Measurements from ENCODE around the gene ELN.

DNA sequence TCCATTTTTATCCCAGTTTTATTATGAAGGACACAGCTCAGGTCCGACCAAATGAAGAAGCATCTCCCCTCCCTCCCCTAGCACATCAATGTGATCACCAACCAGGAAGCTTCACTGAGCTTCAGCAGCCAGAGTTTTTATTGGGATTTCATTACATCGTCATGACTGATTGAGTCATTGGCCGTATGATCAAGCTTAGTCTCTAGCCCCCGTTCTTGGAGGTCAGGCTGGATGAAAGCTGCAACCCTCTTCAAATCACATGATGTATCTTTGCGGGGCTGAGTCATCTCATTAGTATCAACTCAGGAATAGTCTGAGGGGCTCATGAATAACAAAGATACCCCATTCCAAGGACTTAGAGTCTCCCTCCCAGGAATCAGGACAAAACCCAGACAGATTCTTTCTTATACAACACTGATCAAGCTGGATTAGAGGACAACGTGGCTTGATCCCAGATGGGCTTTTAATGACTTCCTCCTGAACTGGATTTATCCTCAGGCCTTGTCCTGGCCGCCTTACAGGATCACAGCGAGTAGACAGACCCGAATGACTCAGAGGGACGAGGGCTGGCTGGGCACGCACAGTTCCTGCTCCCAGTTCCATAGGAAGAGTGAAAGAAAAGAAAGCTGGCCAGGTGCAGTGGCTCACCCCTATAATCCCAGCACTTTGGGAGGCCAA lies 70.1 kb downstream of the ELN start:
- TF ChIP-seq, protein P1, sequence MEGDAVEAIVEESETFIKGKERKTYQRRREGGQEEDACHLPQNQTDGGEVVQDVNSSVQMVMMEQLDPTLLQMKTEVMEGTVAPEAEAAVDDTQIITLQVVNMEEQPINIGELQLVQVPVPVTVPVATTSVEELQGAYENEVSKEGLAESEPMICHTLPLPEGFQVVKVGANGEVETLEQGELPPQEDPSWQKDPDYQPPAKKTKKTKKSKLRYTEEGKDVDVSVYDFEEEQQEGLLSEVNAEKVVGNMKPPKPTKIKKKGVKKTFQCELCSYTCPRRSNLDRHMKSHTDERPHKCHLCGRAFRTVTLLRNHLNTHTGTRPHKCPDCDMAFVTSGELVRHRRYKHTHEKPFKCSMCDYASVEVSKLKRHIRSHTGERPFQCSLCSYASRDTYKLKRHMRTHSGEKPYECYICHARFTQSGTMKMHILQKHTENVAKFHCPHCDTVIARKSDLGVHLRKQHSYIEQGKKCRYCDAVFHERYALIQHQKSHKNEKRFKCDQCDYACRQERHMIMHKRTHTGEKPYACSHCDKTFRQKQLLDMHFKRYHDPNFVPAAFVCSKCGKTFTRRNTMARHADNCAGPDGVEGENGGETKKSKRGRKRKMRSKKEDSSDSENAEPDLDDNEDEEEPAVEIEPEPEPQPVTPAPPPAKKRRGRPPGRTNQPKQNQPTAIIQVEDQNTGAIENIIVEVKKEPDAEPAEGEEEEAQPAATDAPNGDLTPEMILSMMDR (IDR thresholded peaks at IDR 0.05): no peak
- no peak for TF ChIP-seq POLR2A (IDR thresholded peaks at IDR 0.05)
